HepG2 (cell line): ENCODE measurements around the gene ARHGAP23. TPM values are rescaled to one million over a fixed set of nuclear protein-coding genes. Genes with fewer than 3 reads are reported as not detected.

Experiments
- BRF2 ChIP-seq: sonication (generic); formaldehyde crosslinking; IDR thresholded peaks from 2 replicates; pipeline ENCODE4 v1.8.1; 2022; ENCODE audit warnings: mild to moderate bottlenecking, missing genetic modification reagents
- CCDC6 ChIP-seq: sonication (generic); formaldehyde crosslinking; IDR thresholded peaks from 2 replicates; pipeline ENCODE4 v1.8.1; 2022; ENCODE audit warnings: mild to moderate bottlenecking, missing genetic modification reagents, moderate library complexity
- GMEB1 ChIP-seq: sonication (generic); formaldehyde crosslinking; IDR thresholded peaks from 2 replicates; pipeline ENCODE4 v1.5.1; 2020; ENCODE audit warnings: missing genetic modification reagents, mild to moderate bottlenecking, borderline replicate concordance
- HMGA1 ChIP-seq: sonication (generic); formaldehyde crosslinking; conservative IDR thresholded peaks from 2 replicates; pipeline ENCODE4 v1.4.0; 2020; ENCODE audit warnings: missing genetic modification reagents
- JUNB ChIP-seq: sonication (generic); formaldehyde crosslinking; IDR thresholded peaks from 2 replicates; pipeline ENCODE4 v1.8.0; 2022; ENCODE audit warnings: missing genetic modification reagents, mild to moderate bottlenecking, borderline replicate concordance
- NFKBIZ ChIP-seq: IDR thresholded peaks from 2 replicates; pipeline ENCODE4 v1.6.1; 2018; ENCODE audit warnings: missing genetic modification reagents, missing compliant biosample characterization
- SMYD3 ChIP-seq: sonication (generic); formaldehyde crosslinking; IDR thresholded peaks from 2 replicates; pipeline ENCODE4 v1.8.1; 2023; ENCODE audit warnings: mild to moderate bottlenecking, missing genetic modification reagents
- SP1 ChIP-seq, 2 experiments: fragments of 450-650 bp in 1 of 2; sonication (generic) in 1 of 2; formaldehyde crosslinking in 1 of 2; IDR thresholded peaks; 2 replicates each; pipeline versions ENCODE4 v1.4.0 to v1.6.1; 2016 to 2020; ENCODE audit warnings: missing genetic modification reagents in 1 of 2
- SP5 ChIP-seq: IDR thresholded peaks from 2 replicates; pipeline ENCODE4 v1.6.1; 2016; ENCODE audit warnings: low read depth, borderline replicate concordance
- TAF15 ChIP-seq: fragments of 200-400 bp; formaldehyde crosslinking; IDR thresholded peaks from one replicate; pipeline ENCODE4 v1.6.1; 2018; ENCODE audit warnings: mild to moderate bottlenecking, low read depth, low read length; ENCODE audit not compliant: poor library complexity, severe bottlenecking
- TBL1XR1 ChIP-seq: fragments of 150-350 bp; IDR thresholded peaks from 2 replicates; pipeline ENCODE4 v1.6.1; 2014; ENCODE audit warnings: borderline replicate concordance, low read length; ENCODE audit not compliant: partially characterized antibody
- TRIM24 ChIP-seq: sonication (generic); formaldehyde crosslinking; IDR thresholded peaks from 2 replicates; pipeline ENCODE4 v1.8.0; 2022; ENCODE audit warnings: mild to moderate bottlenecking, missing genetic modification reagents
- ZEB1 ChIP-seq: IDR thresholded peaks from 2 replicates; pipeline ENCODE4 v1.6.1; 2012; ENCODE audit warnings: mild to moderate bottlenecking, low read depth, inconsistent platforms; ENCODE audit not compliant: insufficient replicate concordance
- ZNF282 ChIP-seq: fragments of 450-650 bp; IDR thresholded peaks from 2 replicates; pipeline ENCODE4 v1.6.1; 2018; ENCODE audit not compliant: partially characterized antibody
- ZNF354B ChIP-seq: sonication (generic); formaldehyde crosslinking; IDR thresholded peaks from 2 replicates; pipeline ENCODE4 v1.8.0; 2022; ENCODE audit warnings: mild to moderate bottlenecking, missing genetic modification reagents
- ZNF557 ChIP-seq: sonication (generic); formaldehyde crosslinking; IDR thresholded peaks from 2 replicates; pipeline ENCODE4 v1.4.0; 2020; ENCODE audit warnings: missing genetic modification reagents
- ZNF567 ChIP-seq: sonication (generic); formaldehyde crosslinking; IDR thresholded peaks from 2 replicates; pipeline ENCODE4 v1.8.1; 2023; ENCODE audit warnings: mild to moderate bottlenecking, missing genetic modification reagents, borderline replicate concordance
- ZNF672 ChIP-seq: sonication (generic); formaldehyde crosslinking; IDR thresholded peaks from 2 replicates; pipeline ENCODE4 v1.8.1; 2022; ENCODE audit warnings: missing genetic modification reagents
- ZNF749 ChIP-seq: sonication (generic); formaldehyde crosslinking; IDR thresholded peaks from 2 replicates; pipeline ENCODE4 v1.8.0; 2022; ENCODE audit warnings: mild to moderate bottlenecking, missing genetic modification reagents, moderate library complexity, borderline replicate concordance
- ZUFSP ChIP-seq: sonication (generic); formaldehyde crosslinking; IDR thresholded peaks from 2 replicates; pipeline ENCODE4 v1.9.0; 2021; ENCODE audit warnings: missing genetic modification reagents, mild to moderate bottlenecking, borderline replicate concordance
- polyA plus RNA-seq, 8 experiments: library from polyadenylated mRNA; depleted of rRNA in 3 of 8; stranded (reverse) in 7 of 8; unstranded in 1 of 8; fragments of >200 nt; fragmentation: Illumina TruSeq in 4 of 8; extraction: Trizol in 4 of 8; gene quantifications; 2 replicates each; pipeline versions ENCODE4 v1.2.1 to v1.2.3, GENCODE V29; 2011 to 2016; ENCODE audit warnings: low read depth in 4 of 8, missing spikeins in 1 of 8, mixed read lengths in 1 of 8; ENCODE audit not compliant: insufficient read depth in 1 of 8
- total RNA-seq, 5 experiments: library from RNA; depleted of rRNA; stranded (reverse); fragments of >200 nt; fragmentation: Illumina TruSeq; extraction: Trizol; gene quantifications; 2 replicates each; pipeline ENCODE4 v1.2.3, GENCODE V29; 2016; ENCODE audit warnings: low read depth in 1 of 5
- TF ChIP-seq, protein P1 (sequence below): conservative IDR thresholded peaks from 2 replicates; pipeline ENCODE4 v1.6.1; 2018; ENCODE audit warnings: missing genetic modification reagents

The ARHGAP23 gene
- total and polyA plus RNA-seq, 2 of the 13 experiments (the other 11 are each of a cell fraction or from before 2014, with no cell fraction given), result 0.03 TPM; not detected in 1

GRCh38 chr17:38508954-38509771 lies 80.9 kb downstream of the ARHGAP23 start (continued):
- TF ChIP-seq ZNF672 (CRISPR knock-in tag) (no peak), ZEB1 (peak; percentile 38), HMGA1 (CRISPR knock-in tag) (no peak), ZNF567 (no peak), ZNF557 (CRISPR knock-in tag) (no peak), ZUFSP (no peak), TBL1XR1 (no peak), TAF15 (no peak), SP5 (CRISPR knock-in tag) (no peak), ZNF282 (no peak), TRIM24 (no peak), NFKBIZ (no peak), SP1 (IDR thresholded peaks at IDR 0.05) (no peak), SP1 (CRISPR knock-in tag; IDR thresholded peaks at IDR 0.05) (no peak; the same call in 1 of the 2 replicates), JUNB (no peak), ZNF749 (CRISPR knock-in tag) (no peak), CCDC6 (CRISPR knock-in tag) (no peak), BRF2 (CRISPR knock-in tag) (no peak), GMEB1 (CRISPR knock-in tag) (no peak), ZNF354B (CRISPR knock-in tag) (no peak), SMYD3 (no peak)
- TF ChIP-seq, protein P1, sequence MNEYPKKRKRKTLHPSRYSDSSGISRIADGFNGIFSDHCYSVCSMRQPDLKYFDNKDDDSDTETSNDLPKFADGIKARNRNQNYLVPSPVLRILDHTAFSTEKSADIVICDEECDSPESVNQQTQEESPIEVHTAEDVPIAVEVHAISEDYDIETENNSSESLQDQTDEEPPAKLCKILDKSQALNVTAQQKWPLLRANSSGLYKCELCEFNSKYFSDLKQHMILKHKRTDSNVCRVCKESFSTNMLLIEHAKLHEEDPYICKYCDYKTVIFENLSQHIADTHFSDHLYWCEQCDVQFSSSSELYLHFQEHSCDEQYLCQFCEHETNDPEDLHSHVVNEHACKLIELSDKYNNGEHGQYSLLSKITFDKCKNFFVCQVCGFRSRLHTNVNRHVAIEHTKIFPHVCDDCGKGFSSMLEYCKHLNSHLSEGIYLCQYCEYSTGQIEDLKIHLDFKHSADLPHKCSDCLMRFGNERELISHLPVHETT (CRISPR knock-in tag), result no peak
